Measurements from ENCODE around the gene KCNE1.
A peak's percentile ranks its signal among the peaks of the same experiment; 100 is the strongest.

DNA sequence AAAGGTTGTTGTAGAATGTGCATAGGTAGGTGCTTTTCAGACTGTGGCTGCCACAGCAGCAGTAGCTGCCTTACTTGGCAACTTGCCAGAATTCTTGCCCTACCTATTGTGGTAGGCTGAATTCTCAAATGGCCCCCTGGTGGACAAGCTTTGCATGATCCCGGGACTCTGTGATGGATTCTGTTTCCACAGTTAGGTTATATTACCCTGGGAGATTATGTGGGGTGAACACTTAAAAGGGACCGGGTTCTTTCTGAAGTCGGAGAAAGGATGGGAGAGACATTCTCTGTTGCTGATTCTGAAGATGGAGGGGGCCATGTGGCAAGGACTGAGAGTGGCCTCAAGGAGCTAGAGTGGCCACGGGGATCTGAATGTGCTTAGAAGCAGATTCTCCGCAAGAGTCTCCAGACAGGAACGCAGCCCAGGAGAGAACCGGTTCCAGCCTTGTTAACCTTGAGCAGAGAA lies 32.1 kb upstream of the KCNE1 start:
- TF ChIP-seq, protein P1, sequence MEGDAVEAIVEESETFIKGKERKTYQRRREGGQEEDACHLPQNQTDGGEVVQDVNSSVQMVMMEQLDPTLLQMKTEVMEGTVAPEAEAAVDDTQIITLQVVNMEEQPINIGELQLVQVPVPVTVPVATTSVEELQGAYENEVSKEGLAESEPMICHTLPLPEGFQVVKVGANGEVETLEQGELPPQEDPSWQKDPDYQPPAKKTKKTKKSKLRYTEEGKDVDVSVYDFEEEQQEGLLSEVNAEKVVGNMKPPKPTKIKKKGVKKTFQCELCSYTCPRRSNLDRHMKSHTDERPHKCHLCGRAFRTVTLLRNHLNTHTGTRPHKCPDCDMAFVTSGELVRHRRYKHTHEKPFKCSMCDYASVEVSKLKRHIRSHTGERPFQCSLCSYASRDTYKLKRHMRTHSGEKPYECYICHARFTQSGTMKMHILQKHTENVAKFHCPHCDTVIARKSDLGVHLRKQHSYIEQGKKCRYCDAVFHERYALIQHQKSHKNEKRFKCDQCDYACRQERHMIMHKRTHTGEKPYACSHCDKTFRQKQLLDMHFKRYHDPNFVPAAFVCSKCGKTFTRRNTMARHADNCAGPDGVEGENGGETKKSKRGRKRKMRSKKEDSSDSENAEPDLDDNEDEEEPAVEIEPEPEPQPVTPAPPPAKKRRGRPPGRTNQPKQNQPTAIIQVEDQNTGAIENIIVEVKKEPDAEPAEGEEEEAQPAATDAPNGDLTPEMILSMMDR (IDR thresholded peaks at IDR 0.05; ENCODE audit: low read depth, low read length, missing input control): peak; percentile 83
- TF ChIP-seq EGR1 (IDR thresholded peaks at IDR 0.05; ENCODE audit: low read depth in 2 of 2) (no peak), RAD21 (IDR thresholded peaks at IDR 0.05) (peak; percentile 85 to 89), JUND (IDR thresholded peaks at IDR 0.05) (no peak), YY1 (IDR thresholded peaks at IDR 0.05) (no peak)
- TF ChIP-seq, protein P2, sequence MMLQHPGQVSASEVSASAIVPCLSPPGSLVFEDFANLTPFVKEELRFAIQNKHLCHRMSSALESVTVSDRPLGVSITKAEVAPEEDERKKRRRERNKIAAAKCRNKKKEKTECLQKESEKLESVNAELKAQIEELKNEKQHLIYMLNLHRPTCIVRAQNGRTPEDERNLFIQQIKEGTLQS (IDR thresholded peaks at IDR 0.05): no peak
- TF ChIP-seq, protein P3, sequence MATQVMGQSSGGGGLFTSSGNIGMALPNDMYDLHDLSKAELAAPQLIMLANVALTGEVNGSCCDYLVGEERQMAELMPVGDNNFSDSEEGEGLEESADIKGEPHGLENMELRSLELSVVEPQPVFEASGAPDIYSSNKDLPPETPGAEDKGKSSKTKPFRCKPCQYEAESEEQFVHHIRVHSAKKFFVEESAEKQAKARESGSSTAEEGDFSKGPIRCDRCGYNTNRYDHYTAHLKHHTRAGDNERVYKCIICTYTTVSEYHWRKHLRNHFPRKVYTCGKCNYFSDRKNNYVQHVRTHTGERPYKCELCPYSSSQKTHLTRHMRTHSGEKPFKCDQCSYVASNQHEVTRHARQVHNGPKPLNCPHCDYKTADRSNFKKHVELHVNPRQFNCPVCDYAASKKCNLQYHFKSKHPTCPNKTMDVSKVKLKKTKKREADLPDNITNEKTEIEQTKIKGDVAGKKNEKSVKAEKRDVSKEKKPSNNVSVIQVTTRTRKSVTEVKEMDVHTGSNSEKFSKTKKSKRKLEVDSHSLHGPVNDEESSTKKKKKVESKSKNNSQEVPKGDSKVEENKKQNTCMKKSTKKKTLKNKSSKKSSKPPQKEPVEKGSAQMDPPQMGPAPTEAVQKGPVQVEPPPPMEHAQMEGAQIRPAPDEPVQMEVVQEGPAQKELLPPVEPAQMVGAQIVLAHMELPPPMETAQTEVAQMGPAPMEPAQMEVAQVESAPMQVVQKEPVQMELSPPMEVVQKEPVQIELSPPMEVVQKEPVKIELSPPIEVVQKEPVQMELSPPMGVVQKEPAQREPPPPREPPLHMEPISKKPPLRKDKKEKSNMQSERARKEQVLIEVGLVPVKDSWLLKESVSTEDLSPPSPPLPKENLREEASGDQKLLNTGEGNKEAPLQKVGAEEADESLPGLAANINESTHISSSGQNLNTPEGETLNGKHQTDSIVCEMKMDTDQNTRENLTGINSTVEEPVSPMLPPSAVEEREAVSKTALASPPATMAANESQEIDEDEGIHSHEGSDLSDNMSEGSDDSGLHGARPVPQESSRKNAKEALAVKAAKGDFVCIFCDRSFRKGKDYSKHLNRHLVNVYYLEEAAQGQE (IDR thresholded peaks at IDR 0.05): no peak
- TF ChIP-seq, protein P4, sequence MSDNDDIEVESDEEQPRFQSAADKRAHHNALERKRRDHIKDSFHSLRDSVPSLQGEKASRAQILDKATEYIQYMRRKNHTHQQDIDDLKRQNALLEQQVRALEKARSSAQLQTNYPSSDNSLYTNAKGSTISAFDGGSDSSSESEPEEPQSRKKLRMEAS (IDR thresholded peaks at IDR 0.05): no peak
- TF ChIP-seq, protein P5, sequence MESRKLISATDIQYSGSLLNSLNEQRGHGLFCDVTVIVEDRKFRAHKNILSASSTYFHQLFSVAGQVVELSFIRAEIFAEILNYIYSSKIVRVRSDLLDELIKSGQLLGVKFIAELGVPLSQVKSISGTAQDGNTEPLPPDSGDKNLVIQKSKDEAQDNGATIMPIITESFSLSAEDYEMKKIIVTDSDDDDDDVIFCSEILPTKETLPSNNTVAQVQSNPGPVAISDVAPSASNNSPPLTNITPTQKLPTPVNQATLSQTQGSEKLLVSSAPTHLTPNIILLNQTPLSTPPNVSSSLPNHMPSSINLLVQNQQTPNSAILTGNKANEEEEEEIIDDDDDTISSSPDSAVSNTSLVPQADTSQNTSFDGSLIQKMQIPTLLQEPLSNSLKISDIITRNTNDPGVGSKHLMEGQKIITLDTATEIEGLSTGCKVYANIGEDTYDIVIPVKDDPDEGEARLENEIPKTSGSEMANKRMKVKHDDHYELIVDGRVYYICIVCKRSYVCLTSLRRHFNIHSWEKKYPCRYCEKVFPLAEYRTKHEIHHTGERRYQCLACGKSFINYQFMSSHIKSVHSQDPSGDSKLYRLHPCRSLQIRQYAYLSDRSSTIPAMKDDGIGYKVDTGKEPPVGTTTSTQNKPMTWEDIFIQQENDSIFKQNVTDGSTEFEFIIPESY (IDR thresholded peaks at IDR 0.05): no peak

All from liver (tissue), 3 donors.